Naive thymus-derived CD4-positive, alpha-beta T cell (primary cell): ENCODE data around the gene RELN. TPM values are rescaled to one million over a fixed set of nuclear protein-coding genes. Genes with fewer than 3 reads are reported as not detected.
"Not testable (repeated sequence)": the region's sequence is repeated elsewhere in the genome, so short reads cannot be mapped to it uniquely, and the experiment has no call there.

Source experiments
- ATAC-seq: fragments of 150-1000 bp; cut with Tn5 transposase; 2 replicates; pipeline ENCODE4 v1.10.0; 2021; ENCODE audit warnings: mild to moderate bottlenecking, moderate library complexity
- CTCF ChIA-PET: fragments of 350-600 bp; sonication (Branson Sonifier 250); formaldehyde crosslinking; loops from one replicate; lab custom pipeline; 2021; ENCODE audit warnings: antibody characterized with exemption; lab: Charles Lee
- POLR2A ChIA-PET: fragments of 350-600 bp; sonication (Branson Sonifier 250); formaldehyde crosslinking; loops from one replicate; lab custom pipeline; 2021; ENCODE audit warnings: antibody characterized with exemption, inconsistent platforms; lab: Charles Lee
- DNase-seq, 9 donors: peaks; one replicate each; pipeline versions ENCODE4 v3.0.0 to v3.0.0-alpha.2; 2020 to 2022; ENCODE audit warnings: mixed read lengths in 1 of 9
- H3K27ac ChIP-seq: one replicate; pipeline ENCODE4 v1.7.0; 2013; ENCODE audit warnings: mild to moderate bottlenecking, low read depth, low read length, moderate library complexity
- H3K27me3 ChIP-seq, 2 donors: one replicate each; pipeline ENCODE4 v1.7.0; 2013; ENCODE audit warnings: low read length in 2 of 2, mild to moderate bottlenecking in 2 of 2, moderate library complexity in 2 of 2; ENCODE audit not compliant: control insufficient read depth in 2 of 2, insufficient read depth in 2 of 2
- H3K36me3 ChIP-seq, 3 experiments: 1 replicate in 2 of 3; 2 replicates in 1 of 3; pipeline ENCODE4 v1.7.0; 2013; ENCODE audit warnings: low read length in 3 of 3, mild to moderate bottlenecking in 3 of 3, moderate library complexity in 1 of 3; ENCODE audit not compliant: insufficient read depth in 3 of 3, control insufficient read depth in 2 of 3
- H3K4me1 ChIP-seq, 2 donors: one replicate each; pipeline ENCODE4 v1.7.0; 2013; ENCODE audit warnings: low read length in 2 of 2, mild to moderate bottlenecking in 2 of 2, moderate library complexity in 1 of 2; ENCODE audit not compliant: control insufficient read depth in 2 of 2, insufficient read depth in 2 of 2
- H3K4me3 ChIP-seq: 2 replicates; pipeline ENCODE4 v1.7.0; 2013; ENCODE audit warnings: mild to moderate bottlenecking, low read length
- H3K9me3 ChIP-seq, 3 experiments: 1 replicate in 2 of 3; 2 replicates in 1 of 3; pipeline ENCODE4 v1.7.0; 2013; ENCODE audit warnings: low read length in 3 of 3; ENCODE audit not compliant: control insufficient read depth in 2 of 3
- H3K27ac Mint-ChIP-seq, 9 donors: one replicate each; pipeline ENCODE4 v1.8.0; 2020 to 2022; ENCODE audit warnings: mixed read lengths in 9 of 9, mild to moderate bottlenecking in 8 of 9, moderate library complexity in 5 of 9, inconsistent platforms in 2 of 9
- H3K27me3 Mint-ChIP-seq, 5 donors: one replicate each; pipeline ENCODE4 v1.8.0; 2021 to 2022; ENCODE audit warnings: mixed read lengths in 5 of 5, mild to moderate bottlenecking in 1 of 5
- H3K36me3 Mint-ChIP-seq, 5 donors: one replicate each; pipeline ENCODE4 v1.8.0; 2020 to 2022; ENCODE audit warnings: mixed read lengths in 5 of 5, mild to moderate bottlenecking in 3 of 5, inconsistent platforms in 1 of 5
- H3K4me1 Mint-ChIP-seq, 7 donors: one replicate each; pipeline ENCODE4 v1.8.0; 2020 to 2022; ENCODE audit warnings: mixed read lengths in 7 of 7, mild to moderate bottlenecking in 3 of 7, inconsistent platforms in 1 of 7
- H3K4me3 Mint-ChIP-seq, 10 donors: one replicate each; pipeline ENCODE4 v1.8.0; 2020 to 2022; ENCODE audit warnings: mild to moderate bottlenecking in 10 of 10, mixed read lengths in 10 of 10, moderate library complexity in 6 of 10, inconsistent platforms in 2 of 10
- H3K9me3 Mint-ChIP-seq, 11 donors: one replicate each; pipeline ENCODE4 v1.8.0; 2020 to 2022; ENCODE audit warnings: mixed read lengths in 11 of 11, mild to moderate bottlenecking in 4 of 11, inconsistent platforms in 1 of 11, moderate library complexity in 1 of 11
- intact Hi-C, 2 donors: fragments of 100-400 bp; cut with micrococcal nuclease; formaldehyde crosslinking; loops; one replicate each; pipeline ENCODE4 v1.15.1; 2023
- polyA plus RNA-seq, 2 donors: library from polyadenylated mRNA; unstranded; fragments of 300-500 nt; fragmentation: Illumina TruSeq; gene quantifications; one replicate each; pipeline ENCODE4 v1.2.3, GENCODE V29; 2021
- total RNA-seq, 6 experiments: library from RNA in 5 of 6; stranded (reverse) in 5 of 6; gene quantifications; 1 replicate in 5 of 6; 2 replicates in 1 of 6; pipeline ENCODE4 v1.2.3 and lab custom pipeline; 2021 to 2026

RELN gene
- total and polyA plus RNA-seq, 7 experiments from 2014 or later = not detected

DNA sequence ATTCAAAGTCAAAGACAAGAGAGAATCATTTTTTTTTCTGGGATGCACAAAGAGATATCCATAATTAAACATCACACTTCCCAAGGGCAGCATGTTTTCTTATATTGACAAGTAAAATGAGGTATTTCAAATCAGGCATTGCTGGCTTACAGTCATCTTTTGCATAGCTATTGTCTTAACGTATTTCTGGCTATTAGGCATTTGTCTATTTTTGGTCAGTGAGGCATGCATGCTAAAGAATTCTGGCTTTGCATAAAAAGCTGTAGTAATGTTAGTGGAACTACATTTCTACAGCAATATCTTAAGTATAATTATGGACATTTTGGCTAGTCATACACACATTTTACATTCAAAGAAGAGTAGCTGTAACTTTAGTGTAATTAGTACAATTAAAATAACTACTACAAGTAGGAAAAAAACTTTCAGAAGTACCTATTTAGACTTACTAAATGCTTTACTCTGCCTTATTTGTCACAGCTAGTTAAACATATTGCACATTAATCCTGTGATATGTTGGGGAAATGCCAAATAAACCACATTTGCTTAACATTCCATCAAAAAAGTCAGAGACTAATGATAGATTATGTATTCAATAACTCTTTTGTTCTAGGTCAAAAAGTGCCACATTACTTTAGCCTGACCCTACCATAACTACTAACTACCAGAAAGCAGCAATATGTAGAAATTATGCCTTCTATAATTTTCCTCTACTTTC is 76.4 kb downstream of the RELN start:
- H3K27ac ChIP-seq = no peak overlapping the region
- H3K27ac Mint-ChIP-seq = no peak overlapping the region
- peaks cover 0 to 2% (median 0%) of the 10 kb centered on the region in 11 donors for H3K9me3 Mint-ChIP-seq
- no peak overlapping the region for H3K4me3 ChIP-seq
- CTCF ChIA-PET = no interaction called here
- no peaks in the 10 kb centered on the region for H3K4me1 ChIP-seq
- peaks cover 2 to 23% (median 9%) of the 10 kb centered on the region in 5 donors for H3K27me3 Mint-ChIP-seq
- intact Hi-C loops = no loop called here
- no peak for ATAC-seq
- H3K27me3 ChIP-seq = no peaks in the 10 kb centered on the region
- DNase-seq = no peak
- H3K36me3 ChIP-seq = no peaks in the 10 kb centered on the region
- POLR2A ChIA-PET = no interaction called here
- no peaks in the 10 kb centered on the region for H3K9me3 ChIP-seq
- H3K4me1 Mint-ChIP-seq = no peaks in the 10 kb centered on the region
- no peaks in the 10 kb centered on the region for H3K36me3 Mint-ChIP-seq
- no peak overlapping the region for H3K4me3 Mint-ChIP-seq

DNA sequence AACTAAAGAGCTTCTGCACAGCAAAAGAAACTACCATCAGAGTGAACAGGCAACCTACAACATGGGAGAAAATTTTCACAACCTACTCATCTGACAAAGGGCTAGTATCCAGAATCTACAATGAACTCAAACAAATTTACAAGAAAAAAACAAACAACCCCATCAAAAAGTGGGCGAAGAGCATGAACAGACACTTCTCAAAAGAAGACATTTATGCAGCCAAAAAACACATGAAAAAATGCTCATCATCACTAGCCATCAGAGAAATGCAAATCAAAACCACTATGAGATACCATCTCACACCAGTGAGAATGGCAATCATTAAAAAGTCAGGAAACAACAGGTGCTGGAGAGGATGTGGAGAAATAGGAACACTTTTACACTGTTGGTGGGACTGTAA is 78.4 kb downstream of the RELN start:
- H3K36me3 ChIP-seq, POLR2A ChIA-PET, H3K9me3 ChIP-seq, H3K4me1 ChIP-seq, H3K4me3 ChIP-seq, H3K9me3 Mint-ChIP-seq, ATAC-seq, H3K36me3 Mint-ChIP-seq, H3K27ac ChIP-seq, H3K4me3 Mint-ChIP-seq, DNase-seq, H3K4me1 Mint-ChIP-seq, intact Hi-C loops, H3K27ac Mint-ChIP-seq, H3K27me3 ChIP-seq, CTCF ChIA-PET: not testable (repeated sequence)
- peaks cover 0 to 14% (median 5%) of the 10 kb centered on the region in 5 donors for H3K27me3 Mint-ChIP-seq

DNA sequence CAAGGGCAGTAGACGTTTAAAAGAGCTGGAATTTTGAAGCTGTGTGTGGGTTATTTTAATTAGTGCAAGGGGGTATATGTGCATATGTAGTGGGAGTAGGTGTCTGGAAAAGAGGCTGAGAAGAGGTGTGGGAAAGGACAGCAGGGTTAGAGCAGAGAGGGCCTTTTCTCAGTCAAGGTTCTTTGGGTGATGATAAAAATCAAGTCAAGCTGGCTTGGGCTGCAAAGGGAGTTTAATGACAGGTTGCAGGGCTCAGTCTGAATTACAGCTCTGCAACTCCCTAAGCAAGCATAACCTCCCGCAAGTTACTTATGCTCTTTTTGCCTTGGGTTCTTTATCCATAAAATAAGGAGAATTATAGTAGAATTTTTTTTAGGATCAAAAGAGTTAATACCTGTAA is 83.5 kb downstream of the RELN start:
- no peaks in the 10 kb centered on the region for H3K36me3 Mint-ChIP-seq
- intact Hi-C loops = no loop called here
- no peak for DNase-seq
- POLR2A ChIA-PET = no interaction called here
- CTCF ChIA-PET = no interaction called here
- H3K27me3 Mint-ChIP-seq = peaks cover 0 to 11% (median 7%) of the 10 kb centered on the region in 5 donors
- no peaks in the 10 kb centered on the region for H3K36me3 ChIP-seq
- H3K27ac ChIP-seq = no peak overlapping the region
- no peak overlapping the region for H3K4me3 ChIP-seq
- H3K9me3 ChIP-seq = no peaks in the 10 kb centered on the region
- no peak overlapping the region for H3K27ac Mint-ChIP-seq
- H3K27me3 ChIP-seq = no peaks in the 10 kb centered on the region
- no peak overlapping the region for H3K4me3 Mint-ChIP-seq
- no peaks in the 10 kb centered on the region for H3K4me1 ChIP-seq
- ATAC-seq = no peak
- peaks cover 0 to 3% (median 0%) of the 10 kb centered on the region in 11 donors for H3K9me3 Mint-ChIP-seq
- no peaks in the 10 kb centered on the region for H3K4me1 Mint-ChIP-seq

DNA sequence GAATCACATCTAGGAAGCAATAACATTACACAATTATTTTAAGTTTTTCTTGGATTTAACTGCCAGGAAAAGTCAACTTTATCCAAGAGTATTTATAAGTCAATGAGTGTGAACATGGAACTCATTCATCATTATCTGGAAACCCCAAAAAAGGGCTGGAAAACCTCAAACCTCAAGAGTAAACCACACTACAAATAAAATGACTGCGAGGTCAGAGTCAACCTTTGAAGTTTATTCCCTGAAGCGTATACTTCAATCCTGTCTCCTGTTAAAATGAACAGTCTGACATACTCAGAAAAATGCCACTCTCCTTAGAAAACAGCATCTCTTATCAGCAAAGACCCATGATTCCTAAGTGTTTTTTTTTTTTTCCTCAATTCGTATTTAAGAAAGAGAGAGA is 86.5 kb downstream of the RELN start:
- H3K4me1 ChIP-seq = no peaks in the 10 kb centered on the region
- ChIA-PET CTCF (no interaction called here), POLR2A (no interaction called here)
- DNase-seq (no peak), ATAC-seq (no peak)
- no peaks in the 10 kb centered on the region for H3K9me3 ChIP-seq
- Mint-ChIP-seq H3K27me3 (peaks cover 0 to 8% (median 5%) of the 10 kb centered on the region in 5 donors), H3K4me1 (no peaks in the 10 kb centered on the region), H3K27ac (no peak overlapping the region), H3K9me3 (peaks cover 0 to 6% (median 0%) of the 10 kb centered on the region in 11 donors), H3K4me3 (no peak overlapping the region), H3K36me3 (no peaks in the 10 kb centered on the region)
- no peak overlapping the region for H3K27ac ChIP-seq
- H3K4me3 ChIP-seq = no peak overlapping the region
- intact Hi-C loops = no loop called here
- H3K27me3 ChIP-seq = no peaks in the 10 kb centered on the region
- H3K36me3 ChIP-seq = no peaks in the 10 kb centered on the region

DNA sequence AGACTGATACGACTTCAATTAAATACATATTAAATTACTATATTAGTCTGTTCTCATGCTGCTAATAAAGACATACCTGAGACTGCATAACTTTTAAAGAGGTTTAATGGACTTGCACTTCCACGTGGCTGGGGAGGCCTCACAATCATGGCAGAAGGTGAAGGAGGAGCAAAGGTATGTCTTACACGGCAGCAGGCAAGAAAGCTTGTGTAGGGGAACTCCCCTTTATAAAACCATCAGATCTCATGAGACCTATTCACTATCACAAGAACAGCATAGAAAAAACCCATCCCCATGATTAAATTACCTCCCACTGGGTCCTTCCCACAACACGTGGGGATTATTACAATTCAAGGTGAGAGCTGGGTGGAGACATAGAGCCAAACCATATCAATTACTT is 92.6 kb downstream of the RELN start:
- POLR2A ChIA-PET, H3K27ac ChIP-seq, H3K36me3 Mint-ChIP-seq, H3K27me3 Mint-ChIP-seq, H3K4me1 ChIP-seq, H3K9me3 ChIP-seq, CTCF ChIA-PET, DNase-seq, H3K36me3 ChIP-seq, H3K4me3 Mint-ChIP-seq, intact Hi-C loops, H3K27ac Mint-ChIP-seq, H3K27me3 ChIP-seq, H3K4me3 ChIP-seq, H3K9me3 Mint-ChIP-seq, ATAC-seq, H3K4me1 Mint-ChIP-seq: not testable (repeated sequence)

DNA sequence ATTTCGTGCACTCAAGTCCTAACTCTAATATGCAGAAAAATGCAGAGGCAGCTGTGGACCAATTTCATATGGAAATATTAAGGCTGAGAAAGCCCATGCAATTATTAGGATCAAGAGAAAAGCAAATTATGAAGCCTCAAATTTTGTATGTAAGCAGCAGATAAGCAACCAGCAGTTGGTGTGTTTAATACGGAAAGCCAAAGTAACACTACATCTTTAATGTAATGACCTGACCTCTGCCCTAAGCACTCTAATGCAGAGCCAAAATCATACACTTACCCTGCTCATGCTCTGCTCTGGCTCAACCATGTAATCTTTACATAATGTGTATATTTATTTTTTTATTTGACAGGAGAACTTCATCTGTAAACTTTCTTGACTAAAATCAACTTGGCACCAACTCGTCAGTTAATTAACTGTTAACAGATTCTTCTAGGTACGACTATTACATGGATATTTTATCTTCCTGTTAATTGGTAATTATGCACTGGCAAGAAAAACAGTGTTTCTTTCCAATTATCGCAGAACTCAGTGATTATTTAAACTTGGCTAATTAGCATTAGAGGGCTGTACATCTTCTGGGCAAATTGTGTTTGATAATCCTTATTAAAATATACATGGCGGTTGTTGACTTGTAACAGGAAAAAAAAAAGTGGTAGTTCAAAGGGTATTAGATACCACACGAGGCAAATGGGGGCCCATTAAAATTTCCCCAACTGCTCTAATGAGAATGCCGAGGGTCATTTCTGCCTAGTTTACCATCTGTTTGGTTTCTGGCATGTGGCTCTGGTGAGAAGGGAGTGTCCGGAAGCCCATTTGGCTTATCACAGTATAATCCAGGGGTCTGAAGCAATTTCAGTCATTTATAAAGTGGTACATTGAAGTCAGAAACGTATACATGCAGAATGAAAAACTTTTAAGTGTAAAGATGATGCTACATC is 94.5 kb downstream of the RELN start:
- ChIA-PET POLR2A (no interaction called here), CTCF (no interaction called here)
- ATAC-seq (no peak), DNase-seq (no peak)
- Histone ChIP-seq H3K4me3 (no peak overlapping the region), H3K27me3 (no peaks in the 10 kb centered on the region), H3K27ac (no peak overlapping the region), H3K4me1 (no peaks in the 10 kb centered on the region), H3K36me3 (no peaks in the 10 kb centered on the region), H3K9me3 (no peaks in the 10 kb centered on the region)
- peaks cover 0 to 8% (median 4%) of the 10 kb centered on the region in 5 donors for H3K27me3 Mint-ChIP-seq
- no peaks in the 10 kb centered on the region for H3K36me3 Mint-ChIP-seq
- no peak overlapping the region for H3K27ac Mint-ChIP-seq
- intact Hi-C loops = no loop called here
- H3K4me1 Mint-ChIP-seq = no peaks in the 10 kb centered on the region
- no peak overlapping the region for H3K4me3 Mint-ChIP-seq
- peaks cover 0 to 7% (median 0%) of the 10 kb centered on the region in 11 donors for H3K9me3 Mint-ChIP-seq
